ENCODE data around the gene DDX54. TPM values are rescaled to one million over a fixed set of nuclear protein-coding genes. Genes with fewer than 3 reads are reported as not detected.

Gene DDX54
- total RNA-seq, 1 experiment from 2014 or later = 80.1 TPM

DNA sequence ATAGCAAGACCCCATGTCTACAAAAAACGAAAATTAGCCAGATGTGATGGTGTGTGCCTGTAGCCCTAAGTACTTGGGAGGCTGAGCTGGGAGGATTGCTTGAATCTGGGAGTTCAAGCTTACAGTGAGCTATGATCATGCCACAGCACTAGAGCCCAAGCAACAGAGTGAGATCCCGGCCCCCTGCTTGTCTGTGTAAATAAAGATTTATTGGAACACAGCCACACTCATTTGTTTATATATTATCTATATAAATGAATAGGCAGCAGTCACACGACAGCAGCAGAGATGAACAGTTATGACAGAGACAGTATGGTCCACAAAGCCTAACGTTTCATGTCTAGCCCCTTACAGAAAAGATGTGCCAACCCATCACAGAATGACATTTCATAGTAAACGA, 14.8 kb downstream of the DDX54 start:
- Histone ChIP-seq H3K9me2 (ENCODE audit: insufficient read depth) (no peaks in the 10 kb centered on the region), H3K36me3 (ENCODE audit: low read depth) (peaks cover 23% of the 10 kb centered on the region), H4K20me1 (ENCODE audit: insufficient read depth) (peaks cover 11% of the 10 kb centered on the region), H3K4me3 (no peak overlapping the region), H3K27me3 (ENCODE audit: insufficient read depth, low read depth) (no peaks in the 10 kb centered on the region), H3F3A (ENCODE audit: insufficient read depth, low read depth) (peaks cover 4% of the 10 kb centered on the region; the same call in 1 of the 2 replicates), H3K9me3 (ENCODE audit: insufficient read depth, low read depth) (no peaks in the 10 kb centered on the region), H3K79me2 (ENCODE audit: low read depth) (no peaks in the 10 kb centered on the region), H2AFZ (no peak overlapping the region), H3K27ac (no peak overlapping the region), H3K4me1 (replicated peaks; ENCODE audit: insufficient read depth) (no peaks in the 10 kb centered on the region), H3K4me2 (no peak overlapping the region)
- intact Hi-C loops (cut with micrococcal nuclease; ENCODE audit: unreplicated experiment) = no loop called here
- POLR2A ChIA-PET (ENCODE audit: unreplicated experiment) = no interaction called here
- TF ChIP-seq, protein P1, sequence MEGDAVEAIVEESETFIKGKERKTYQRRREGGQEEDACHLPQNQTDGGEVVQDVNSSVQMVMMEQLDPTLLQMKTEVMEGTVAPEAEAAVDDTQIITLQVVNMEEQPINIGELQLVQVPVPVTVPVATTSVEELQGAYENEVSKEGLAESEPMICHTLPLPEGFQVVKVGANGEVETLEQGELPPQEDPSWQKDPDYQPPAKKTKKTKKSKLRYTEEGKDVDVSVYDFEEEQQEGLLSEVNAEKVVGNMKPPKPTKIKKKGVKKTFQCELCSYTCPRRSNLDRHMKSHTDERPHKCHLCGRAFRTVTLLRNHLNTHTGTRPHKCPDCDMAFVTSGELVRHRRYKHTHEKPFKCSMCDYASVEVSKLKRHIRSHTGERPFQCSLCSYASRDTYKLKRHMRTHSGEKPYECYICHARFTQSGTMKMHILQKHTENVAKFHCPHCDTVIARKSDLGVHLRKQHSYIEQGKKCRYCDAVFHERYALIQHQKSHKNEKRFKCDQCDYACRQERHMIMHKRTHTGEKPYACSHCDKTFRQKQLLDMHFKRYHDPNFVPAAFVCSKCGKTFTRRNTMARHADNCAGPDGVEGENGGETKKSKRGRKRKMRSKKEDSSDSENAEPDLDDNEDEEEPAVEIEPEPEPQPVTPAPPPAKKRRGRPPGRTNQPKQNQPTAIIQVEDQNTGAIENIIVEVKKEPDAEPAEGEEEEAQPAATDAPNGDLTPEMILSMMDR (conservative IDR thresholded peaks at IDR 0.05) = no peak
- TF ChIP-seq EZH2 (IDR thresholded peaks at IDR 0.05; ENCODE audit: low read depth) = no peak
- DNase-seq = no peak
- BruUV-seq (replicated peaks) = no TSS peak
- CTCF ChIA-PET = no interaction called here

DNA sequence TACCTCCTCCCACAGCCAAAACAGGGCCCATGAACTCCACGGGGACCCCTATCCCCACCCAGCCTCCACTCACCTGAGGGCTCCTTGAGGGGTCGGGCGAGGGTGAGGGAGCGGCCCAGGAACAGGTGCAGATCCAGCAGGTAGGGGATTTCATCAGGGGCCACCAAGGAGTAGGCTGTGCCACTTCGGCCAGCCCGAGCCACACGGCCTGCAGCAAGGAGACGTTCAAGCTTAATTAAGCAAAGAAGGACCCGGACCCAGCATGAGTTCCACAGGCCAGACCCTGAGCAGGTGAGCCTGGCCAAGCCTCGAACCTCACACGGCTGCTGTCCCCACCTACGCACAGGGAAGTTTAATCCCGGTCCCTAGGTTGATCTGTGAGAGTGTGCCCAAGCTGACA, 15.6 kb downstream of the DDX54 start:
- Histone ChIP-seq H3K36me3 (ENCODE audit: low read depth) (peaks cover 23% of the 10 kb centered on the region), H3K4me1 (replicated peaks; ENCODE audit: insufficient read depth) (no peaks in the 10 kb centered on the region), H3K79me2 (ENCODE audit: low read depth) (no peaks in the 10 kb centered on the region), H3K9me2 (ENCODE audit: insufficient read depth) (no peaks in the 10 kb centered on the region), H3K9me3 (ENCODE audit: insufficient read depth, low read depth) (no peaks in the 10 kb centered on the region), H3K4me3 (no peak overlapping the region), H3F3A (ENCODE audit: insufficient read depth, low read depth) (no peaks in the 10 kb centered on the region), H3K27me3 (ENCODE audit: insufficient read depth, low read depth) (no peaks in the 10 kb centered on the region), H2AFZ (no peak overlapping the region), H3K4me2 (no peak overlapping the region), H3K27ac (no peak overlapping the region), H4K20me1 (ENCODE audit: insufficient read depth) (peaks cover 11% of the 10 kb centered on the region)
- BruUV-seq (replicated peaks) = no TSS peak
- intact Hi-C loops (cut with micrococcal nuclease; ENCODE audit: unreplicated experiment) = no loop called here
- peak in 1 of 2 experiments; percentile 12 for DNase-seq
- POLR2A ChIA-PET (ENCODE audit: unreplicated experiment) = no interaction called here
- CTCF ChIA-PET = no interaction called here
- TF ChIP-seq EZH2 (IDR thresholded peaks at IDR 0.05; ENCODE audit: low read depth) = no peak
- TF ChIP-seq, protein P1 (conservative IDR thresholded peaks at IDR 0.05) = no peak

GRCh38 chr12:113167868-113168267, 17.4 kb downstream of the DDX54 start:
- no peaks in the 10 kb centered on the region; the same call in 1 of the 2 replicates for H4K20me1 ChIP-seq (ENCODE audit: insufficient read depth)
- H3K27ac ChIP-seq = no peak overlapping the region
- ChIA-PET CTCF (no interaction called here), POLR2A (ENCODE audit: unreplicated experiment) (no interaction called here)
- no TSS peak for BruUV-seq (replicated peaks)
- H3K4me2 ChIP-seq = no peak overlapping the region
- H3K36me3 ChIP-seq (ENCODE audit: low read depth) = peaks cover 11% of the 10 kb centered on the region
- H3F3A ChIP-seq (ENCODE audit: insufficient read depth, low read depth) = no peaks in the 10 kb centered on the region
- H3K79me2 ChIP-seq (ENCODE audit: low read depth) = no peaks in the 10 kb centered on the region
- no peaks in the 10 kb centered on the region for H3K9me3 ChIP-seq (ENCODE audit: insufficient read depth, low read depth)
- H3K27me3 ChIP-seq (ENCODE audit: insufficient read depth, low read depth) = no peaks in the 10 kb centered on the region
- H2AFZ ChIP-seq = no peak overlapping the region
- TF ChIP-seq, protein P1 (conservative IDR thresholded peaks at IDR 0.05) = no peak
- TF ChIP-seq EZH2 (IDR thresholded peaks at IDR 0.05; ENCODE audit: low read depth) = no peak
- no peaks in the 10 kb centered on the region for H3K4me1 ChIP-seq (replicated peaks; ENCODE audit: insufficient read depth)
- intact Hi-C loops (cut with micrococcal nuclease; ENCODE audit: unreplicated experiment) = no loop called here
- no peak for DNase-seq
- no peaks in the 10 kb centered on the region for H3K9me2 ChIP-seq (ENCODE audit: insufficient read depth)
- no peak overlapping the region for H3K4me3 ChIP-seq

Measured in PC-9 (cell line).